TTC549 (cell line): ENCODE data around the gene PDAP1.
"Not testable (repeated sequence)": the region's sequence is repeated elsewhere in the genome, so short reads cannot be mapped to it uniquely, and the experiment has no call there.

Experiments used
- FAIRE-seq: peaks from 2 replicates; lab custom pipeline; 2012; peaks lifted over from hg19 to GRCh38; lab: Jason Lieb, UNC

PDAP1 gene

DNA sequence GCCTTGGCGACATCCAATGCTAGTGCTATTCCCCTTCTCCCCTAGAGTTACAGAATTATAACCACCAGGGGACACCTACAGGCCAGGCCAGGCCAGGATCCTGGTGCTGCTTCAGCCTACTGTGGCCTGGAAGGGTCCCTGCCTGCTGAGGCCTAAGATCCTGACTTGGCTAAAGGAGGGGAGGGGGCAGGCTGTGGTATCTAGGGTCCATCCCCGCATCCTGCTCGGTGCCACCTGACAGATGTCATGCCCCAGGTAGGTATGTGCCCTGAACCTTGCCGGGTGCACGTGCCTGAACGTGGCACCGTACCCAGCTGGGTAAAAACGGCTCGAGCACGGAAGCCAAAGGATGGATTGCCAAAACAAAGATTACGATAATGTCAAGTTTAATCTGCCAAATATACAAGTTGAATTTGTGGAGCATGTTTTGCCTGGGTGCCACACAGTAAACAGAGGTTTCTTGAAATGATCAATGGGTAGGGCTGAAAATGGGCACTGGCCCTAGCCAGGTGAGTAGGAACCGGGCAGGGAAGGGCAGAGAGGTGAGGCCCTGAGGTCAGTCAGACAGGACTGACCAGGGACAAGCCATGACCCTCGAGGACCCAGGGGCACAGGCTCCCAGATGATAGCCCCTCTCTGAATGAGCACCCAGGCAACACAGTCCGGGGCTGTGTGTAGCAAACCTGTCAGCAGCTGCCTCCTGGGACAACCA is 12.6 kb downstream of the PDAP1 start:
- FAIRE-seq, result no peak

GRCh38 chr7:99394188-99394502 is 14.3 kb downstream of the PDAP1 start:
- FAIRE-seq, result no peak

DNA sequence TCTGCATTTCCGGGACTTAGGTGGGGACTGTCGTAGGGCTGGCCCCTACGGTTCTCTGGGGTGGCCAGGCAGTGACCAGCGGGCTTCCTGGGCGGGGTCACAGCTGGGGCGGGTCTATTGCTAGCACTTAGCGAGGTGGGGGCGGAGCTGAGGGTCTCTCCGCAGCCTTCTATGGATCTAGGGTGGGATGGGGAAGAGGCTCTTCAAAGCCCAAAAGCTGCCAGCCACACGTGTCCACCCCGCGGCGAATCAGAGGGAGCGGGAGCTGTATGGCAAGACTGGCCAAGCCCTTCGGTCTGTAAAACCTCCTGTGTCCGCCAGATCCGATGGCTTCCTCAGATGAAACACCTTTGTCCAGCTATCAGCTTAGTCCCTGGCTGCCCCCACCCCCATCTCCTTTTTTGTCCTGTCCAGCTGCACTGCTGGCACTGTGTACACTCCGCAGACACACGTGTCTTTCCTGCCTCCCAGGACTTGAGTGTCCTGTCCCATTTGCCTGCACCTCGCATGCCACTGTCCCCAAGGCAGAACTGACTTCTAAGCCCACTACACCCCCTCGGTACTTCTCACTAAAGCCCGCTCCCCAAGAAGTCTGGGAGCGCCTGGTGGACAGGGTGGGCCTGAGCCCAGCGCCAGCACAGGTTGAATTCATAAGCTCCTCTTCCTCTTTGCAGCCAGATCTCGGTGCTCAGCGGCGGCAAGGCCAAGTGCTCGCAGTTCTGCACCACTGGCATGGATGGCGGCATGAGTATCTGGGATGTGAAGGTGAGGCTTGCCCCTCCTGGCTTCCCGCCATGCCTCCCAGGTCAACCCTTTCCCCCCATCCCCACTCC is 14.8 kb downstream of the PDAP1 start:
- no peak for FAIRE-seq

- FAIRE-seq, result no peak
These were observed 15.6 kb downstream of the PDAP1 start for GRCh38 chr7:99392659-99393354.

- FAIRE-seq, result no peak
These were observed 16.4 kb downstream of the PDAP1 start for GRCh38 chr7:99392046-99392445.

- no peak for FAIRE-seq
These were observed 17.3 kb downstream of the PDAP1 start for GRCh38 chr7:99390941-99391602.

DNA sequence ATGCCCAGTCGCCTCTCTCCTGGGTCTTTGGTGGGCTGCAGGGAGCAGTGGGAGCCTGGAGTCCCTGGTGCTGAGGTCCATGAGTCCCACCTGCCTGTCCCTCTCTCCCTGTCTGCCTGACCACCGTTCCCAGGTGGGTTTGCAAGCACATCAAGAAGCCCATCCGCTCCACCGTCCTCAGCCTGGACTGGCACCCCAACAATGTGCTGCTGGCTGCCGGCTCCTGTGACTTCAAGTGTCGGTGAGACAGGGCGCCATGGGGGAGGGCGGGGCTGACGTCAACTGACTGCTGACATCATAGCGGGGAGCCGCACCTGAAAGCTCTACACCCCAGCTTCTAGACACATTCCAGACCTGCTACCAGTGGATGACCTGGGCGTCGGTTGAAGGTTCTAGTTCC is 18.6 kb downstream of the PDAP1 start:
- no peak for FAIRE-seq

- no peak for FAIRE-seq
These were observed 20.5 kb downstream of the PDAP1 start for GRCh38 chr7:99387912-99388311.

- not testable (repeated sequence) for FAIRE-seq
These were observed 21.2 kb downstream of the PDAP1 start for GRCh38 chr7:99387239-99387635.

GRCh38 chr7:99386584-99387238 is 21.7 kb downstream of the PDAP1 start:
- no peak for FAIRE-seq

DNA sequence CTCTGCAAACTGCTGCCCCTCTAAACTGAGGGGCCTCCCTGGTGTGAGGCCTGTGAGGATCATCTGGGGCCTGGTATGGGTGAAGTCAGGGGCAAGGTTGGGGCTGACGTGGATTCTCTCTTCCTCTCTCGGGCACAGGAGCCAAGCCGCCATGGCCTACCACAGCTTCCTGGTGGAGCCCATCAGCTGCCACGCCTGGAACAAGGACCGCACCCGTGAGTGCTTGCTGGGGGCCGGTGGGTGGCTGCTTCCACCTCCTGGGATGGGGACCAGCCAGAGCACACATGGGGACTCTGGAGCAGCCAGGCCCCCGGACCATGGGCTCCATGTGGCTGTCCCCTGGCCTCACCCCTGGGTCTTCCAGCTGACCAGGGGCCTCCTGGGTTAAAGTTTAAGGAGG is 22.8 kb downstream of the PDAP1 start:
- FAIRE-seq, result no peak

DNA sequence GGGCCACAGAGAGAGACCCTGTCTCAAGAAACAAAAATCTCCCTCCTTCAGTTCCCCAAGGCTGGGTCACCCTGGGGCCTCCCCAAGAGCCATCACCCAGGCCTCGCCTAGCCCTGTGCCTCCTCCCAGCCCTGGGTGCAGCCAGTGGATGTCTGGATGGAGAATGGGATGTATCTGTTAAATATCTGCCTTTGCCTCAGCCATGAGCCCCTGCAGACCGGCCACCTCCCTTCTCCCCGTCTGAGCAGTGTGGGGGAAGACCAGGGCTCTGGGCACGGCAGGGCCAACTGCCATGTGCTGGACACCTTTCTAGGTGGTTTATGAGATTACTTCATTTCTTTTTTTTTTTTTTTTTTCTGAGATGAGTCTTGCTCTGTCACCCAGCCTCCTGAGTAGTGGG is 23.9 kb downstream of the PDAP1 start:
- FAIRE-seq, result no peak

GRCh38 chr7:99383791-99384370 is 24.5 kb downstream of the PDAP1 start:
- FAIRE-seq, result no peak

DNA sequence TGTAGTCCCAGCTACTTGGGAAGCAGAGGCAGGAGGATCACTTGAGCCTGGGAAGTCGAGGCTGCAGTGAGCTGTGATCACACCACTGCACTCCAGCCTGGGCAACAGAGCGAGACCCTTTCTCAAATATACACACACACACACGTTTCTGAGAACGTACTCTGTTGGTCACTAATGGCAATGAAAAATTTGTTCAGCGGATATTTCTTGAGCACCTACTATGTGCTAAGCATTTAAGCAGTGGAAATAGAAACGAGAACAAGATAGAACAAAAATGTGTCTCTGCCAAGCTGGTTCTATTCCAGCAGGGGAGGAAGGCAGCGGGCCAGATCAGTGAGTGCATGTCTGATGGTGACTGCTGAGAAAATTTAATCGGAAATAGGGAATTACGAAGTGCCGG is 25.2 kb downstream of the PDAP1 start:
- FAIRE-seq, result no peak

- no peak for FAIRE-seq
These were observed 26.7 kb downstream of the PDAP1 start for GRCh38 chr7:99381664-99382075.

DNA sequence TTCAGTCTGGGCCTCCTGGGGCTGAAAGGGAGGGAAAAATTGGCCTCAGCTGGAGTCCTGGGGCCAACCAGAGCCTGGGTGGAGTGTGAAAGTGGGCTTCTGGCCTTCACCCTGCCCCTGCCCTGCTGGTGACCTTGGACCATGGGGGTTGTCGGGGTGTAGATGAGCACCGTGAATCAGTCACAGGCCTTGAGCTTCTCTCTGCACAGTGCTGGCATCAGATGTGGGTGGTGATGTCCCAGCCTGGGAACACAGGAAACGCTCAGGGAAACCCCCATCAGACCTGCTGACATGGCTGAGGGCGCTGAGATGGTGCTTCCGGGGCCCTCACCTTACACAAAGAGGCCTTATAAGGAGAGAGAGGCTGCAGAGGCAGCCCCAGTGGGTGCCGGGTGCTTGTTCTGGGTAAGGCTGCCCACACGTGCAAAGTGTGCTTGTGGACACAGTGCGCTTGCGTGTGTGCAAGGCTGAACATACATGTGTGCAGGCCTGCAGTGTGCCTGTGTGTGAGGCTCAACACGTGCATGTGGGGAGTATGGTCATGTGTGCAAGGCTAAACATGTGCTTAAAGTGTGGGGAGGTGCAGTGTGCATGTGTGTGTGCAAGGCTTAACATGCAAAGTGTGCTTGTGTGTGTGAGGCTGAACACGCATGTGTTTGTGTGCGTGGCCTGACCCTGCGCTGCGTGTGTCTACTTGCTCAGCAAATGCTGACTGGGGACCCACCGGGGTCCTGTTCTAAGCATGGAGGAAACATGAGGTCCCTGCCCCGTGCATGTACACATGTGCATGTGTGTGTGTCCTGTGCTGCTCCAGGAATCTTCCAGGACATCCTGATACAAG is 27.4 kb downstream of the PDAP1 start:
- no peak for FAIRE-seq

- FAIRE-seq, result no peak
These were observed 28.2 kb downstream of the PDAP1 start for GRCh38 chr7:99380032-99380822.

DNA sequence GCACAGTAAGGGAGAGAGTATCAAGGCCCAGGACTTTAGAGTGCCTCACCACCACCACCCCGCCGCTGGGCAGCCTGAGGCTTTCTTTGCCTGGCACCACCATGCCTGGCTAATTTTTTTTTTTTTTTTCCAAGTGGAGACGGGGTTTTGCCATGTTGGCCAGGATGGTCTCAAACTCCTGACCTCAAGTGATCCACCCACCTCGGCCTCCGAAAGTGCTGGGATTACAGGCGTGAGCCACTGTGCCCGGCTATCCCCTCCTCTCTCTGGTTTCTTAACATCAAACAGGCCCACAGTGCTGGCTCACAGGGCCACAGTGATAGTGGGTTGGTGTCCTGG is 28.7 kb downstream of the PDAP1 start:
- FAIRE-seq, result not testable (repeated sequence)

- no peak for FAIRE-seq
These were observed 29.3 kb downstream of the PDAP1 start for GRCh38 chr7:99379043-99379577.
